ENCODE measurements around the gene EIF4E3. TPM values are rescaled to one million over a fixed set of nuclear protein-coding genes. Genes with fewer than 3 reads are reported as not detected.

EIF4E3 gene
- total RNA-seq, 2 donors from 2014 or later: 8.2 to 9.6 TPM

GRCh38 chr3:71652781-71653413, 72.3 kb downstream of the EIF4E3 start:
- peak; percentile 90 for ATAC-seq
- Histone ChIP-seq H3K9me3 (no peaks in the 10 kb centered on the region), H3K36me3 (replicated peaks in 1 of 2; ENCODE audit: insufficient read depth in 1 of 2, low read depth in 2 of 2) (no peaks in the 10 kb centered on the region), H3K27me3 (no peaks in the 10 kb centered on the region), H3K27ac (peak overlapping the region in 3 of 4 donors; percentile 37 to 66 (median 61)), H3K4me3 (no peak overlapping the region), H3K4me1 (peaks cover 18% of the 10 kb centered on the region)
- intact Hi-C loops (cut with DNase I): no loop called here
- DNase-seq: peak; percentile 70 to 91 (median 86)
- WGBS, 2 donors: 23 to 28% methylated on average over 14 of the region's 14 CpGs
- TF ChIP-seq CTCF (IDR thresholded peaks at IDR 0.05) (peak; percentile 16 to 79 (median 65)), POLR2A (IDR thresholded peaks at IDR 0.05) (no peak)

DNA sequence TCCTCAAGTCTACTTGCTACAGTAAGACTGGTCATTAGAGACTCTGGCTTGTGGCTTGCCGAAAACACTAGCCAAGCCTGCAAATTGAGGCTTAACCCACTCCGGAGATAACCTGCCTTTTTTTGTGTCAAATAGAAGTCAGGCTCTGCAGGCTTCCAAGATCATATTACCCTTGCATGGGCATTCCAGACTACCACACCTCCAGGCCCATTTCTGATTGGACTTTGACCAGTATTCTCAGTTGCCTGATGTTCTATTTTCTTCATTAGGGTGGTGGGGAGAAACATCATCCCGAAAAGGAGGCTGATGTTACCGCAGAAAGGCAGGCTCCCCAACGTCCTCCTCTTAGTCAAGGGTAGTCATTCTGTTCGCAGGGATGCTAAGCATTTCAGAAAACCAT, 73.6 kb downstream of the EIF4E3 start:
- Histone ChIP-seq H3K27me3 (no peaks in the 10 kb centered on the region), H3K4me1 (peaks cover 12% of the 10 kb centered on the region), H3K36me3 (replicated peaks in 1 of 2; ENCODE audit: insufficient read depth in 1 of 2, low read depth in 2 of 2) (no peaks in the 10 kb centered on the region), H3K27ac (peak overlapping the region in 3 of 4 donors; percentile 37 to 66 (median 61)), H3K4me3 (no peak overlapping the region), H3K9me3 (no peaks in the 10 kb centered on the region)
- WGBS, 2 donors: 69 to 79% methylated on average over 6 of the region's 6 CpGs
- ATAC-seq (no peak), DNase-seq (no peak)
- TF ChIP-seq CTCF (IDR thresholded peaks at IDR 0.05): no peak
- no peak for TF ChIP-seq POLR2A (IDR thresholded peaks at IDR 0.05)
- intact Hi-C loops (cut with DNase I): no loop called here

DNA sequence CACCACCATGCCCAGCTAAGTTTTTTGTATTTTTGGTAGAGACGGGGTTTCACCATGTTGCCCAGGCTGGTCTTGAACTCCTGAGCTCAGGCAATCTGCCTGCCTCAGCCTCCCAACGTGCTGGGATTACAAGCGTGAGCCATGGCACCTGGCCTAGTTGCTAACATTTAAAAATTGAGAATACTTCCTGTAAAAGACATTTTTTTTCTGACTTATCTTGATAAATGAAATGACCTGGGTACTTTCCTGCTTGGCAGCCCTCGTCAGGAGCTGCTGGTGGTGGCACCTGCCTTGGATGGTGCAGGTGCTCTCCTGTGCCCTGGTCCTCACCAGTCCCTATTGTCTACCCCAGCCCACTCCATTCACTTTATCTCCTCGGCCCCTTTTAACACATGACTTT, 74.8 kb downstream of the EIF4E3 start:
- H3K36me3 ChIP-seq (replicated peaks in 1 of 2; ENCODE audit: insufficient read depth in 1 of 2, low read depth in 2 of 2): no peaks in the 10 kb centered on the region
- intact Hi-C loops (cut with DNase I): no loop called here
- no peak for TF ChIP-seq CTCF (IDR thresholded peaks at IDR 0.05)
- no peak for TF ChIP-seq POLR2A (IDR thresholded peaks at IDR 0.05)
- H3K27ac ChIP-seq: peak overlapping the region in 1 of 4 donors; percentile 10
- ATAC-seq: peak; percentile 57
- H3K4me1 ChIP-seq: peaks cover 12% of the 10 kb centered on the region
- peak; percentile 36 to 70 (median 54) for DNase-seq
- 52 to 54% methylated on average over 5 of the region's 5 CpGs for WGBS, 2 donors
- H3K9me3 ChIP-seq: no peaks in the 10 kb centered on the region
- H3K27me3 ChIP-seq: no peaks in the 10 kb centered on the region
- H3K4me3 ChIP-seq: no peak overlapping the region

- Histone ChIP-seq H3K4me3 (no peak overlapping the region), H3K36me3 (replicated peaks in 1 of 2; ENCODE audit: insufficient read depth in 1 of 2, low read depth in 2 of 2) (no peaks in the 10 kb centered on the region), H3K4me1 (peaks cover 12% of the 10 kb centered on the region), H3K9me3 (no peaks in the 10 kb centered on the region), H3K27me3 (no peaks in the 10 kb centered on the region), H3K27ac (no peak overlapping the region)
- TF ChIP-seq CTCF (IDR thresholded peaks at IDR 0.05) (no peak), POLR2A (IDR thresholded peaks at IDR 0.05) (no peak)
- ATAC-seq (no peak), DNase-seq (peak in 1 of 4 donors; percentile 12)
- intact Hi-C loops (cut with DNase I): loop anchor here (10.0 kb wide), 1 partner anchor 1095 kb away; no protein-coding TSS in a partner anchor
- 66 to 76% methylated on average over 6 of the region's 6 CpGs for WGBS, 2 donors
These were observed 75.4 kb downstream of the EIF4E3 start for GRCh38 chr3:71649757-71650156.

- no peak for TF ChIP-seq POLR2A (IDR thresholded peaks at IDR 0.05)
- TF ChIP-seq CTCF (IDR thresholded peaks at IDR 0.05): no peak
- Histone ChIP-seq H3K4me1 (peaks cover 11% of the 10 kb centered on the region), H3K9me3 (no peaks in the 10 kb centered on the region), H3K27ac (no peak overlapping the region), H3K36me3 (replicated peaks in 1 of 2; ENCODE audit: insufficient read depth in 1 of 2, low read depth in 2 of 2) (no peaks in the 10 kb centered on the region), H3K27me3 (no peaks in the 10 kb centered on the region), H3K4me3 (no peak overlapping the region)
- intact Hi-C loops (cut with DNase I): loop anchor here (10.0 kb wide), 1 partner anchor 1093 kb away; no protein-coding TSS in a partner anchor
- 64 to 65% methylated on average over 3 of the region's 3 CpGs for WGBS, 2 donors
- ATAC-seq (no peak), DNase-seq (no peak)
These were observed 77.5 kb downstream of the EIF4E3 start for GRCh38 chr3:71647751-71648150.

Measured in body of pancreas (tissue), 4 donors.